Activated CD8-positive, alpha-beta T cell treated with anti-CD3 and anti-CD28 coated beads for 36 hours (primary cell): ENCODE data around the gene CSTF3. TPM values are rescaled to one million over a fixed set of nuclear protein-coding genes. Genes with fewer than 3 reads are reported as not detected.
"Not testable (repeated sequence)": the region's sequence is repeated elsewhere in the genome, so short reads cannot be mapped to it uniquely, and the experiment has no call there.

Experiments
- ATAC-seq: fragments of 200-7000 bp; cut with Tn5 transposase; one replicate; pipeline ENCODE4 v1.10.0; 2021; ENCODE audit warnings: mild to moderate bottlenecking, moderate library complexity
- CTCF ChIA-PET: fragments of 350-600 bp; sonication (Branson Sonifier 250); formaldehyde crosslinking; loops from one replicate; lab custom pipeline; 2021; ENCODE audit warnings: antibody characterized with exemption; lab: Charles Lee
- POLR2A ChIA-PET: fragments of 350-600 bp; sonication (Branson Sonifier 250); formaldehyde crosslinking; loops from one replicate; lab custom pipeline; 2021; ENCODE audit warnings: antibody characterized with exemption; lab: Charles Lee
- DNase-seq: peaks from one replicate; pipeline ENCODE4 v3.0.0-alpha.2; 2020
- H3K27ac Mint-ChIP-seq: one replicate; pipeline ENCODE4 v1.8.0; 2021; ENCODE audit warnings: mild to moderate bottlenecking, mixed read lengths
- H3K27me3 Mint-ChIP-seq: one replicate; pipeline ENCODE4 v1.8.0; 2021; ENCODE audit warnings: mixed read lengths
- H3K36me3 Mint-ChIP-seq: one replicate; pipeline ENCODE4 v1.8.0; 2021; ENCODE audit warnings: low read depth, mixed read lengths
- H3K4me1 Mint-ChIP-seq: one replicate; pipeline ENCODE4 v1.8.0; 2021; ENCODE audit warnings: low read depth, mixed read lengths
- H3K4me3 Mint-ChIP-seq: one replicate; pipeline ENCODE4 v1.8.0; 2021; ENCODE audit warnings: mild to moderate bottlenecking, moderate library complexity, mixed read lengths
- H3K9me3 Mint-ChIP-seq: one replicate; pipeline ENCODE4 v1.8.0; 2021; ENCODE audit warnings: mixed read lengths
- intact Hi-C: fragments of 100-400 bp; cut with micrococcal nuclease; formaldehyde crosslinking; loops from one replicate; pipeline ENCODE4 v1.10.0; 2022
- total RNA-seq, 2 experiments: library from RNA; stranded (reverse); gene quantifications; one replicate each; pipeline ENCODE4 v1.2.3, GENCODE V29; 2021
- TF ChIP-seq, protein P1 (sequence below): fragments of 200-600 bp; IDR thresholded peaks from one replicate; pipeline ENCODE4 v1.8.0; 2022; ENCODE audit warnings: antibody characterized with exemption, mild to moderate bottlenecking

CSTF3 gene
- total RNA-seq, 2 experiments from 2014 or later: 34.9 to 40.6 TPM

DNA sequence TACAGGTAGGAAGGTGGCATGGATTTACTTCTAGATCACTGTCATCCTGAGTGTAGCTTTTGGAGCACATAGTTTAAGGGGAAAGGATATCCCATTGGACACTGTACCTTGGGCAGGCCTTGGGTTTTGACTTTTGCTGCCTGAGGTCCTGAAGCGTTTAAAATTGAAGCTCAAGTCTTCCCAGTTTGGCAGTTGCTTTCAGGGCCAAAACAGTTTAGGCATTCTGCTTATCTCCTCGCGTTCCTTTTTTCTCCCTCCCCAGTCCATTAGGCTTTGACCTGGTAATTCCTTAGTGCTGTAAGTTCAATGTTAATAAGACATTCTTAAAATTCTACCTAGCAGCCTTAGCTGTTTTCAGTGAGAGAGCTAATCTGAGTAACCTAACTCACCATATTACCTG lies 35.7 kb downstream of the CSTF3 start:
- ATAC-seq (no peak), DNase-seq (no peak)
- POLR2A ChIA-PET: interaction anchor here (0.6 kb wide), 1 partner anchor 39 kb away, joined by 3 read pairs; no protein-coding TSS in a partner anchor
- Mint-ChIP-seq H3K27ac (no peak overlapping the region), H3K4me1 (peaks cover 21% of the 10 kb centered on the region), H3K9me3 (no peaks in the 10 kb centered on the region), H3K4me3 (no peak overlapping the region), H3K36me3 (peaks cover 21% of the 10 kb centered on the region), H3K27me3 (no peaks in the 10 kb centered on the region)
- CTCF ChIA-PET: interaction anchor here (1.4 to 1.6 kb wide), 2 partner anchors 10 to 13 kb away, joined by 3 to 5 read pairs; no protein-coding TSS in a partner anchor
- TF ChIP-seq, protein P1, sequence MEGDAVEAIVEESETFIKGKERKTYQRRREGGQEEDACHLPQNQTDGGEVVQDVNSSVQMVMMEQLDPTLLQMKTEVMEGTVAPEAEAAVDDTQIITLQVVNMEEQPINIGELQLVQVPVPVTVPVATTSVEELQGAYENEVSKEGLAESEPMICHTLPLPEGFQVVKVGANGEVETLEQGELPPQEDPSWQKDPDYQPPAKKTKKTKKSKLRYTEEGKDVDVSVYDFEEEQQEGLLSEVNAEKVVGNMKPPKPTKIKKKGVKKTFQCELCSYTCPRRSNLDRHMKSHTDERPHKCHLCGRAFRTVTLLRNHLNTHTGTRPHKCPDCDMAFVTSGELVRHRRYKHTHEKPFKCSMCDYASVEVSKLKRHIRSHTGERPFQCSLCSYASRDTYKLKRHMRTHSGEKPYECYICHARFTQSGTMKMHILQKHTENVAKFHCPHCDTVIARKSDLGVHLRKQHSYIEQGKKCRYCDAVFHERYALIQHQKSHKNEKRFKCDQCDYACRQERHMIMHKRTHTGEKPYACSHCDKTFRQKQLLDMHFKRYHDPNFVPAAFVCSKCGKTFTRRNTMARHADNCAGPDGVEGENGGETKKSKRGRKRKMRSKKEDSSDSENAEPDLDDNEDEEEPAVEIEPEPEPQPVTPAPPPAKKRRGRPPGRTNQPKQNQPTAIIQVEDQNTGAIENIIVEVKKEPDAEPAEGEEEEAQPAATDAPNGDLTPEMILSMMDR: no peak
- intact Hi-C loops: no loop called here

DNA sequence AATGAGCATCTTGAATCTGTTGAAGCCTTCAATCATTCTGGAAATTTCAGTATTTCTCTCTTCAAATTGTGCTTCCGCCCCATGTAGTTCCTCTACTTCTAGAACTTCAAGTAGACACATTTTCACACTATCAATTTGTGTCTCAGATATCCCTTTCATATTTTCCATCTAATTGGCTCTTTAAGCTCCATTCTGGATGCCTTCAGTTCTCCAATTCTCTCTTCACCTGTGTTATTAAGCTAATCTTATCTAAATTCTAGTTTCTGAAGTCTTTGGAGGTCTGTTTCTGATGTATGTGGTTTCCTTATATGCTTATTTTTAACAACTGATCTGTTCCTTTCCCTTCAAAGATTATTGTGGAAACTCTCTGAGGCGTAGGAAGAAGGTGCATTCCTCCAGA lies 36.3 kb downstream of the CSTF3 start:
- Mint-ChIP-seq H3K36me3 (peaks cover 21% of the 10 kb centered on the region), H3K27me3 (no peaks in the 10 kb centered on the region), H3K4me1 (peaks cover 21% of the 10 kb centered on the region), H3K27ac (no peak overlapping the region), H3K4me3 (no peak overlapping the region), H3K9me3 (no peaks in the 10 kb centered on the region)
- TF ChIP-seq, protein P1: no peak
- intact Hi-C loops: no loop called here
- ATAC-seq: no peak
- ChIA-PET CTCF (interaction anchor here (1.4 to 1.6 kb wide), 2 partner anchors 11 to 13 kb away, joined by 3 to 5 read pairs; no protein-coding TSS in a partner anchor), POLR2A (interaction anchor here (0.6 kb wide), 1 partner anchor 39 kb away, joined by 3 read pairs; no protein-coding TSS in a partner anchor)
- no peak for DNase-seq

DNA sequence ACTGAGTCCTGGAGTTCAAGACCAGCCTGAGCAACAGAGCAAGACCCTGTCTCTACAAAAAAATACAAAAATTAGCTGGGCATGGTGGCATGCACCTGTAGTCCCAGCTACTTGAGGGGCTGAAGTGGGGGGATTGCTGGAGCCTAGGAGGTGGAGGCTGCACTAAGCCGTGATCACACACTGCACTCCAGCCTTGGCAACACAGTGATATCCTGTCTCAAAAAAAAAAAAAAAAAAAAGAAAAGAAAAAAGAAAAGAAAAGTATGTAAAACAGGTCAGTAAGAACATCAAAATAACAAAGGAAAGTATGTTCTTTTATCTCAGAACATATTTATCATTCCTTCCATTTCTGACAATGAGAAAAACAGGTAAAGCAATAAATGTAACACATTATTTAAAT lies 38.6 kb downstream of the CSTF3 start:
- H3K4me3 Mint-ChIP-seq, H3K27me3 Mint-ChIP-seq, DNase-seq, ATAC-seq, intact Hi-C loops, CTCF ChIA-PET, POLR2A ChIA-PET, H3K27ac Mint-ChIP-seq, H3K9me3 Mint-ChIP-seq: not testable (repeated sequence)
- H3K36me3 Mint-ChIP-seq: peaks cover 18% of the 10 kb centered on the region
- H3K4me1 Mint-ChIP-seq: peaks cover 11% of the 10 kb centered on the region

DNA sequence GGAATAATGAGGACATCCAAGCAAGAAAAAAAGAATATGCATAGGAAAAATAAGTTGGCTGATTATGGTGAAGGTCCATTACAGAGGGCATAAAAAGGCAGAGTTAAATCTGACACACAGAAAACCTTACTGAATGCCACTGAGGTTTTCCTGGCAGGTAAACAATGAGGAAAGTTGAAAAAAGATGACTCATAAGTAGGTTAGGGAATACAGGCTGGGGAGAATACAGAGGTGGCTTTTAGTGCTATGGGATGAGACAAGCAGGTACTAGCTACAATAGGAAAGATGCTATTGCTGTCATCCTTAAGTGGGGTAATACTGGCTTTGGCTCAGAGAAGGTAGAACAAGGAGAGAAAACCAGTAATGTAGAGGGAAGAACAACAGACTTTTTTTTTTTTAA lies 44.7 kb downstream of the CSTF3 start:
- intact Hi-C loops: no loop called here
- no peaks in the 10 kb centered on the region for H3K4me1 Mint-ChIP-seq
- no peak for ATAC-seq
- TF ChIP-seq, protein P1: no peak
- ChIA-PET POLR2A (interaction anchor here (0.7 kb wide), 1 partner anchor 788 kb away, joined by 3 read pairs; no protein-coding TSS in a partner anchor), CTCF (no interaction called here)
- H3K4me3 Mint-ChIP-seq: no peak overlapping the region
- no peak overlapping the region for H3K27ac Mint-ChIP-seq
- no peak for DNase-seq
- H3K36me3 Mint-ChIP-seq: no peaks in the 10 kb centered on the region
- H3K27me3 Mint-ChIP-seq: no peaks in the 10 kb centered on the region
- H3K9me3 Mint-ChIP-seq: no peaks in the 10 kb centered on the region

GRCh38 chr11:33110083-33110482 lies 51.2 kb downstream of the CSTF3 start:
- Mint-ChIP-seq H3K27me3 (no peaks in the 10 kb centered on the region), H3K27ac (no peak overlapping the region), H3K36me3 (peaks cover 12% of the 10 kb centered on the region), H3K9me3 (no peaks in the 10 kb centered on the region), H3K4me1 (no peaks in the 10 kb centered on the region), H3K4me3 (no peak overlapping the region)
- no peak for ATAC-seq
- TF ChIP-seq, protein P1: no peak
- ChIA-PET POLR2A (interaction anchor here (0.6 kb wide), 1 partner anchor 1838 kb away, joined by 4 read pairs; no protein-coding TSS in a partner anchor), CTCF (interaction anchor here (1.4 to 2.0 kb wide), 2 partner anchors 19 to 151 kb away, joined by 3 to 5 read pairs; no protein-coding TSS in a partner anchor)
- intact Hi-C loops: no loop called here
- DNase-seq: no peak
